GM19035 (cell line): Measurements from ENCODE around the gene GPHN.

Experiments
- ATAC-seq: cut with Tn5 transposase; IDR thresholded peaks from one replicate; pipeline ENCODE4 v1.9.1; 2021; ENCODE audit not compliant: unreplicated experiment

Gene GPHN

DNA sequence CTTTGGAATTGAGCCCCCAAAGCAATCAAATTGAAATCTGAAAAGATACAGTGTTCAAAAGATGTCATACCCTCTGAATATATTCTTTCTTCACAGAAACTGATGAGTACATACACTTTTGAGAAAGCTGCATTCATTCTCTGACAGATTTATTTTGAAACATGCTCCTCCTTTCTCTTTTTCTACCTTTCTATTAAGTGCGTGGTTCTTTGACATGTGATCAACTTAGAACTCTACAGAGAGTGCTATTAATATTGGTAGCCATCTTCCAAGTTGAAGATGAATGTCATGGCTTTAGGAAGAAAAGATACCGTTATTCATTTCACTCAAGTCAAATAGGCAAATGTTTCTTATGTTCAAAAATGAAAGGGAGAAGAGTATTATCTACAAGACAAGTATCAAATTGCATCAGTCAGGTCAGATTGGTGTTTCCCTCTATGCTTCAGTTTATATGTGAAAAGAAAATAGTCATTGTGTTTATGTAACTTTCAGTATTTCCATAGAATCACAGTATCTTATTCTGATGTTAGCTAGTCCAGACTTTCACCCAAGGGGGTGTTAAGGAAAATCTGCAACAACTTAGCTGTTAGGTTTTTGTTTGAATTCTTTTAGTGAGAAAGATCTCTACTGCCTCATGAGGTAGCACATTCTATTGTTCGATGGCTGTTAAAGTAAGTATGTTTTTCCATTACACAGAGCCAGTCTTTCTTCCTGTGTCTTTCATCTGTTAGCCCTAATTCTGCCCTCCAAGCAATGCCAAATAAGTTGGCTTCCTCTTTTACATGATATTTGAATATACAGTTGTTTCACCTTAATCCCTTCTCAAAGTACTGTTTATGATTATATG, 625.9 kb downstream of the GPHN start:
- ATAC-seq, result no peak

DNA sequence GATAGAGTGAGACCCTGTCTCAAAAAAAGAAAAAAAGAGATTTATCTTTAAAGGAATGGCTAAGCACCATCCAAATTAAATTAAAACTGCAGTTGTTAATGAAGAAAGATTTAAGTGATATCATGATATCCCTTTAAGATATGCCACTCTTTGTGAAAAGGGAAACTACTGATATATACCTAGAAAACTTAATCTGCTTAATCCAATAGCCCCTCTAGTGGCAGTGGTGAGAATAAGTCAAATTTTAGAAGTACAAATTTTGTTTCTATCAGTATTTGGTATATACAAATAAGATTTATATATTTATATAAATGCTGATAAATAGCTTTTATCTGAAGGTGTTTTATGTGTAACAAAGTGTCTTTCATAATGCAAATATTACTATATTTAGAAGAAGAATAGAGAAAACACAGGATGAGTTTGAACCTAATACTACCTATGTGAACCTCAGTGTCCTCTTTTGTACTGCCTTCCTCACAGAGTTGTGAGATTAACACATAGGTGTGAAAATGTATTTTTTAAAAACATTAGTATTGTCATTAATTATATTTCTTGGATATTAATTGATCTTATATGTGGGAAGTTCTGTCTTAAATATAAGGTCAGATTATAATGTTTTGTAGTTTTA, 629.9 kb downstream of the GPHN start:
- ATAC-seq, result no peak

DNA sequence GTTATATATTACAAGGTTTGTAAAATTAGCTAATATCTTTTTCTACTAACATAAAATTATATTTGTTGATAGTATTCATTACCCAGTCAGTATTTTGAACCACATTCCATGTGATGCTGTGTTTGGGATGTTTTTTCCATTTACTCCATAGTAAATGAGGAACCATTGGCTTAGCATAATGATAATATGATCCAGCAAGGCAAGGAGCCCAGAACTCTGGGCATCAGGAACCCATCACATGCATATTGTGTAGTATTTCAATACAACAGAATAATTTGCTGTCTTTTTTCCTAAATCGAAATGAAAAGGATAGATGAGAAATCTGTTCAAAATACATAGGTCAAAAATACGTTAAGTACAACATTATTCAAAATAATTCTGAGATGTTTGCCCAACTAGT, 632.6 kb downstream of the GPHN start:
- no peak for ATAC-seq

DNA sequence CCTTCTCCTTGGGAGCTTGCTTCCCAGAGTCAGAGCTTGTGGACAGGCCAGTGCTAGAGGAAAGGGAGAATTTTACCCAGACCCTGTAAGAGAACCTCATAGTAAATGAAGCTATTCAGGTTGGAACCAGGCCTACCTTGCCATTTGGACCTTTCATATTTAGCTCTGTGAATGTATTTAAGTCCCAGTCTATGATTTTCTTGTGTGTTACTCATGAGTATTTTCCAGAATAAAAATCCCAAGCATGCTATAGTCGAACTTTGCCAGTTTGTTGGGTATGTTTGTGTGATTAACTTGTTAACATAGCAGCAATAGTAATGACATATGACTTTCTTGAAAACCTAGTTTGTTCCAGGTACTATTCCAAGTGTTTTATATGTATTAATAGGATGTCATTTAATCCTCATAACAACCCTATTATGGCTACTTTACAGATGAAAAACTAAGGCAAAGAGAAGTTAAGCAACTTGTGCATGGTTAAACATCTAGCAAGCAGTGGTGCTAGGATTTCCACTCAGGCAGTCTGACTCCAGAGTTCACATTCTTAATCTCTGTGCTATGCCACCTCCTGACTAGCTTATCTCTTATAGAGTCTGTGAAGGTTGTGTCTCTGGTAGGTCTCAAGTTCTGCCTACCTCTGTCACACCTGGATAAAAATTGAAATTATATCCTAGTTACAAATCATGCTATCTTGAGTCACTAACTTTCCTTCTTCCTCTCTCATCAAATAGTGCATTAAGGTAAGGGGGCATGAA, 633.4 kb downstream of the GPHN start:
- ATAC-seq, result no peak

DNA sequence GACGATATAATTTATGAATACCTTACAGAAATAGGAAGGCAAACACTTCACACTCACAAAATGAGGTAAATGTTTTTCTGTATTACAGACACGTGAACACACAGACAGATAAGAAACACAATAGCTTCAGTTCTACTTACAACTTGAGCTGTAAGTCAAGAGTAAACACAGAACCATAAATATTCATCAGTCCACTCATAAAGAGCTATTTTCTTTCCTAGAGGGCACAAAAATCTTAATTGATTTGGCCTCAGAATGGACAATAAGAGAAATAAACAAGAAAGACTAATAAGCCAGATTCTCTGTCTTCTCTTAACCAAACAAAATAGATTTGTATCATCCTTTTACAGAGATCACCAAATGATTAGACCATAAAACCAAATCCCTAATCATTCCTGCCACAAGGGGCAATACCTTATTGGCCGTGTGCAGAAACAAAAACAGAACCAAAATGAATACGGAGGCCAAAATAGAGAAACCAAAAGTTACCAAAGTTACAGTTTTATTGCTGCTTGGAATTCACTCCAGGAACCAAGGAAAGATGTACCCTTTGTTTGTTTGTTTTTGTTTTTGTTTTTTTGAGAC, 643.2 kb downstream of the GPHN start:
- ATAC-seq, result no peak

DNA sequence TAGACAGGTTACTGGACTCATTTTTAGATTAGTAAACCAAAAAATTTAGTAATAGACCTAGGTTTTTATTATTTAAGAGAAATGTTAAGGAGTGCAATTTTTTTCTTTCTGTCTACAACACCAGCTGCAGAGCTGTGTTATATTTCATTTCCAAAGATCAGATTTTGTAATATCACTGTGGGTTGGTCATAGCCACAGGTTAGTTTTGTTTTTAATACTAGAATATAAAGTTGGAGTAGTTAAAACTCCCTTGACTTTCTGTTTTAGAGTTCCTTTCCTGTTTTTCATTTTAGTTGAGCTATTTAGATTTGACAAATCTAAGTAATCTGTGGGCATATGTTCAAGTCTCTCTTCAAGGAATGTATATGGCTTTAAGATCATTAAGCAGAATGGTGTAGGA, 650.6 kb downstream of the GPHN start:
- ATAC-seq, result no peak

DNA sequence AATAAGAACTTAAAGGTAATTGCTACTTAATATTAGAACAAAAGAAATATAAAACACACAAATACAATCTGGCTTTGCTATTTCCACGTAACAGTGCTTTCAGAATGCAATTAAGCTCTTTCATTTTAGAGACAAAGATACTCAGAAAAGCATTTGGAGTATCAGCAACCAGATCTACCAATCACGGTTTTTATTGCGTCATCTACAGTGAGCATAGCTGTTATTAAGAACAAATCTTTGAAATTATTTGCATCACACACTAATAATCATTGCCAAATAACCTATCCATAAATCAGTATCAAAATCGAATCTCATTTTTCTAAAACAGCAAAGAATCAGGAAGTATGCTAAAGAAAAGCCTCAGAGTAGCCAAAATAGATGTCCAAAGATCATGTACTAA, 654.4 kb downstream of the GPHN start:
- no peak for ATAC-seq

DNA sequence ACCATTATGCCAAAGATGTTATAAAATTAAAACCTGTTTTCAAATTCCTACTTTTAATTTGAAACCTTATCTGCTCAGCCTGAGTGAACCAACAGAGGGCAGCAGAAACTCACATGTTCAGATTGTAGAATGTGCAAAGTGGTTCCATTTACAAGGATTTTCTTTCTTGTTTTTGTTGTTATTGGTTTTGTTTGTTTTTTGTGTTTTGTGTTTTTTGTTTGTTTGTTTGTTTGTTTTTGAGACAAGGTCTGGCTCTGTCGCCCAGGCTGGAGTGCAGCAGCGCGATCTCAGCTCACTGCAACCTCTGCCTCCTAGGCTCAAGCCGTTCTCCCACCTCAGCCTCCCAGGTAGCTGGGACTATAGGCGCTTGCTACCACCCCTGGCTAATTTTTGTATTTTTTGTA, 658.5 kb downstream of the GPHN start:
- no peak for ATAC-seq

DNA sequence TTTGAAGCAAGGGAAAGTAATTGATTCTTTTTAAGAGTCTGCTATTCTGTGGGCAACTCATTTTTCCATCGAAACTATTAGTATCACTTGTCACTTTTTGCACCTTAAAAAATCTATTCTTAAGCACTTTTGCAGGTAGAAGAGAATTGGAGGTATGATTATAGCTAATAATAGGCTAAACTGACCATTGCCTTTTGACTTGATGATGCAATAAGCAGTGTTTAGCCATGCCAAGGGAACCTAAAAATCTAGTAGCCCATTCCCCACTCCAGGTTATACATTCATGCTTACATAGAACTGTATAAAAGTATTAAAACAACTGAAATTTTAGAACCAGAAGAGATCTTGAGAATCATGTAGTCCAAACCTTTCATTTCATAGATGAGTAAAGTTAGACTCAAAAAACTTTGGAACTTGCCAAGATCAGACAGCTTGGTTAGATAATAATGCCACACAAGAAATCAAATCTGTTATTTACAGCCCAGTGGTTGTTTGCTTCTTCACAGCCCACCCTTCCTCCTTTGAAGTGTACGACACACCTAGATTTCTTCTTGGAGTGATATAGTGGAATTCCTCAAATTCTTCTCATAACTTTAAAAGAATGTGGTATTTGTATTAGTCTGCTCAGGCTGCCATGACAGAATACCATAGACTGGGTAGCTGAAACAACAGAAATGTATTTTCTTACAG, 659.6 kb downstream of the GPHN start:
- ATAC-seq, result no peak

DNA sequence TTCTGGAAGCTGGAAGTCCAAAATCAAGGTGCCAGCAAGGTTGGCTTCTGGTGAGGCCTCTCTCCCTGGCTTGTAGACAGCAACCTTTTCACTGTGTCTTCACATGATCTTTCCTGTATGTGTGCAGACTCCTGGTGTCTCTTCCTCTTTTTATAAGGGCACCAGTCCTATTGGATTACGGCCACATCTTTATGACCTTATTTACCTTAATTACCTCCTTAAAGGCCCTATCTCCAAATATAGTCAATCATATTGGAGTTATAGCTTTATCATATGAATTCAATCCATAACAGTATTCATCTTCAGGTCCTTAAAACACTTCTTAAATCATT, 660.1 kb downstream of the GPHN start:
- ATAC-seq, result no peak

DNA sequence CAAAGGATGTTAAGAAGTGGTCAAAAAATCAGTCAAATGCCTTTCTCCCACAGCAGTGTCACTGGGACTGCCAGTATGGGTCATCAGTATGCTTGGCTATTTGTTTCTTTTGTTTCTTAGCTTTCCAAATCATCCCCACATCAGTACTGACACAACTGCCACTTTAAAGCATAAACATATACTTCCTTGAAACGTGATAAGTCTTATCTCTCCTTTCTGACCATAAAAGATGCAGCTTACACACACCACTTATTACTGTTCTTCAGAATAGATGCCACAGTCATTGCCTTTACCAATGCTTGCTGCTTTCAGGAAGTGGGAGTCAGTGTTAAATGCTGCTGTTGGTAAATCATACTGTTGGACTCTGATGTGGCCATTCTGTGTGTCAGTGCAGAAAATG, 662.7 kb downstream of the GPHN start:
- no peak for ATAC-seq

DNA sequence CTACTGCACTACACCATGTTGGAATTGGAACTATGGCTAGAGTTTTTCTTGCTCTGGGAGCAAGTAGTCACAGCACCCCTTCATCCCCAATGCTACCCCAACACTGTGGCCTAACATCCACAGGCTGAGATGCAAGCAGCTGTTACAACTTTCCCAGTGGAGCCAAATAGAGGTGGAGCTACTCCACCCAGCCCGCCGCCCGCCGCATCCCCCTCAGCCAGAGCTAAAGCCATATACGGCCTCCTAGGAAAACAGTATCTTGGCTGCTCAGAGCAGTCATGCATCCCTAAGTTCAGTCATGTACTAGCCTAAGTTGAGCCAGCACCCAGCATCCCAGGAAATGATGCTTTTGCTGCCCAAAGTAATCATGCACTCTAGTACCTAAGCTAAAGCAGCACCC, 664.1 kb downstream of the GPHN start:
- no peak for ATAC-seq

DNA sequence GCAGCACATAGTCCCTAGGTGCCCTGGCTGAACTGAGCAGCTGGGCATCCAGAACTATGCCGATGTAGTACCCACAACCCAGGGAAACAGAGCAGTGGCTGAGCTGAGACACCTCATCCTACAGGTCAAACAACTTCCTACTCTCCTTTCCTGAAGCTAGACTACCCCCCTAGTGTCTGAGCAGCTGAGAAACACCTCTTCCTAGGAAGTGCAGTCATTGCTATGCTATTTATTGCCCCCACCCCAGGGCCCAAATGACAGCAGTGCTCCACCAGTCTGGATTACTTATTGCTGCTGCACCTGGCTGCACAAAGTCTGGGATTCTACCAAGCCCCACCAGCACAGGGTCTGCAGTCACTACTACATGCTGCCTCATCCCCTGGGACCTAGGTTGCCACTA, 664.6 kb downstream of the GPHN start:
- ATAC-seq, result no peak

DNA sequence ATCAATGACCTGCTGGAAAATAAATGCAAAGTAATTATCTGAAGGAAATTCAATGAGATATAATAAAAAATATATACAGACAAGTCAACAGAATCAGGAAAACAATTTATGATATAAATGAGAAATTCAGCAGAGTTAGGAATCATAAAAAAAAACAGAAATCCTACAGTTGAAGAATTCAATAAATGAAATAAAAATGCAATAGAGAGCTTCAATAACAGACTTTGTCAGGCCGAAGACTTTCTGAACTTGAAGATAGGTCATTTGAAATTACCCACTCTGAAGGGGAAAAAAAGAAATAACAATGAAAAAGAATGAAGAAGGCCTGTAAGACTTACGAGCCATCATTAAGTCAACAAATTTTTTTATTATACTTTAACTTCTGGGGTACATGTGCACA, 665.8 kb downstream of the GPHN start:
- no peak for ATAC-seq

DNA sequence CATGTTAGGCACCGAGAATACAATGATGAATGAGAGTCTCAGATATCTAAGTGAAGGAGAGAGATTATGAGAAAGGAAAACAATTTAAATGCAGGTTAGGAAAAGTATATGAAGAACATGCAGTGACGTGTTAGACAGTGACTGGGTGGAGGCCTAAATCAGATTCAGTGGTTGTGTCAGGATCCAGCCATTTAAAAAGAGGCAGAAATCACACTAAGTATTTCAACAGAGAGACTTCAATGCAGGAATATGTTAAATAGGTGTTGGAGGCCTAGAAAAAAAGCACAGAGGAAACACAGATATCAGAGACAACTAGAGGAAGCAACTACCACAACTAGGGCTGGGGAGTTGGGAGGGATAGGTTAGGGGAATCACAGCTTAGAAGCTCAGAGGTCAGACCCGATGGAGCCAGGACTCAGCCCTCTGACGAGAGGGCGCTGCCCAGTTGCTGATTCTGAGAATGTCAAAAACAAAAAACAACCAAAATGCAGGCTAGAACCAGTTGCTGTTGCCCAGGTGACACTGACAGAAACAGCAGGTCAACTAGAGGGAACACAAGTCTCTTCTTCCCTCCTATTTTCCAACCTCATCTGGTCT, 678.3 kb downstream of the GPHN start:
- no peak for ATAC-seq

DNA sequence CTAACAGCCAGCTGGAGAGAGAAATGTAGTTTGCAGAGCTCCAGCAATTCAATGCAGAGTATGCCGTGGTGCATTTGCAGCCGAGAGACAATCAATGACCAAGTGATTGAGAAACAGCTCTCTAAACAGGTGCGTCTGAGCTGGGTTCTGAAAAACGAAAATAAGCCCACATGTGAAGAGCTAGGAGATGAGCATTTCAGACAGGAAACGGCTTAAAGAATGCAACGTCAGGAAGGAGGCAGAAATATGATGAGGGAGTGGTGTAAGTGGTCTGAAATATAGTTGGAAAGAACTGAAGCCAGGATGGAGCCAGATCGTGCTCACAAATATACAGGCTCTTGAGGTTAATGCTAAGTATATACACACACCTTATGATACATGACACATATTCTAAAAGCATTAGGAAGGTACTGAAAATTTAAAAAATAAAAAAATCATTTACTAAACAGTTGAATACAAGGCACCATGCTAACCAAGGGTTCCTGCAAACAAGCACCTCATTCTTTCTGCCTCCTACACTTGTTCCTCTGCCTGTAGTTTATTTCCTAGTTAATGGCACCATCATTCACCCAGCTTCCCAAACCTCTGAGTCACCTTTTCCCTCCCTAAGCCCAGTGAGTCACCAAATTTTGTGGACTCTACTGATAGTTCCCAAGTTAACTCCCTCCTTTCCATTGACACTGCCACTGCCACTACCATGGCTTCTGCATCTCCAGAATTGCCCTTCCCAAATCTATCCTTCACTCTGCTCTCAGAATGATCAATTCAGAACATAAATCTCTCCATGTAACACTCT, 679.0 kb downstream of the GPHN start:
- ATAC-seq, result no peak

DNA sequence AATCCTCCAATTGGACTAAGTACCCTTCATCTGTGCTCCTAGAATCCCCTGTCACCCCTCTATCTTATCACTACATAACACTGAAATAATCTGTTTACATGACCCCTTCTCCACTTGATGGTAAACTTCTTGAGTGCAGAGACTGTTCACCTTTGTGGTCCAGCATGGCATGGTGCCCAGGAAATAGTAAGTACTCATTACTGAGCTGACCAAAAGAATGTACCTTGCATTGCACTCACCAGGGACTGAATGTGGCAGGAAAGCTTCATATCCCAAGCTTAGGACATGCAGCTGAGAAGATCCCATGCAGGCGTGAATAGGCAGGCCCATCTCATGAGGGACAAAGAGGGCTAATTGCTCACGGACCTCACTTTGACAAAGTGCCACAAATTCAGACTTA, 679.9 kb downstream of the GPHN start:
- ATAC-seq, result no peak

DNA sequence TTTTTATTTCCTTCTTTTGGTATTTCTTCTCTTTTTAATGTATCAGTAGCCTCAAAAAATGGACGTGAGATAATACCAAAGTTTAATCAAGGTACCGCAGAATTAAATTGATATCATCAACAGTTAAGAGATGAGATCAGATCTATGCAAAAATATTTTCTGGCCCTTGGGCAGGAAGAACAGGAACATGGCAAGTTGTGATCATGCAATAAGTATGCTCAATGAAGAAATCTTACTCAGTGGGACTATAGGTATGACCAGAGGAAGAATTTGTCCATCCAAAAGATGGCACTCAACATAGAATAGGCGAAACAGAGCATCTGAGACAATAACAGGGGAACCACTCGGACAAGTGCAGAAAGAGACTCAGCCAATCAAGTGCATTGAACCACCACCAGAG, 680.4 kb downstream of the GPHN start:
- no peak for ATAC-seq

DNA sequence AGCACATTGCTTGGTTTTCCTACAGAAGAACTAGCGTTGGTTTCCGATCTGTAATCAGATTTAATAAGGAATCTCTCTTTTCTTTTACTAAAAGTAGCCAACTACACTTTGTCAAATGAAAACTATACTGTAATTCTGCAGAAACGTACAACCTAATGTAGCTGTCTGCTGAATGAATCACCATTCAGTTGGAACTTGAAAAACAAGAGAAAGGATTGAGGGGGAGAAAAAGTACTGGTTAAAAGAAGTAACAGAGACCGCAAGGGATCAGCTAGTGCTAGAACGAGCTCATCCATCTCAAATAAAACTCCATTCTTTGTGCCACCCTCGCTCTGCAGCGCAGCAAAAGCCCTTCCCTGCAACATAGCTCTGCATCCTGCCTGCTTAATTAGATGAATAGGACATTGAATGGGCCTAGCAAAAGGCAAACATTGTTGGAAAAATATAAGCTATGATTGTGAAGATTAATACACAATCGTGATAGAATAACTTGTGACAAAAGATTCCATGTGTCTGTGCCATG, 683.9 kb downstream of the GPHN start:
- ATAC-seq, result no peak

DNA sequence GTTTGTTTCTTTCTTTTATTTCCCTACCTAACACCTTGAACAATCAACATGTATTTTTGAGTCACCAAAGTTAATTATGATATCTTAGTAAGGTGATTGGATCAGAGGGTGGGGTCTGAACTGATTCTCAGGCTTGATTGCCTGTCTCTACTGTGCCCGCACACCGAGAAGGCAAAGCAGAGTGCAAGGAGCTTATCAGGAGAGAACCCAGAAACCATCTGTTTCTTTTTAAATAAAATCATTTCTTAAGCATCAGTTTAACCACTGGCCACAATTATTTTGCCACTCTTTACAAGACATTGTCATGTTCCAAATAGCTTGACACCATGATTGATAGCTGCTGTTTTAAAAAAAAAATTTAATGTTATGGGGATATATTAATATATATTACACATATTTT, 684.4 kb downstream of the GPHN start:
- ATAC-seq, result no peak
